Measurements from ENCODE around the gene DAPK1.

DNA sequence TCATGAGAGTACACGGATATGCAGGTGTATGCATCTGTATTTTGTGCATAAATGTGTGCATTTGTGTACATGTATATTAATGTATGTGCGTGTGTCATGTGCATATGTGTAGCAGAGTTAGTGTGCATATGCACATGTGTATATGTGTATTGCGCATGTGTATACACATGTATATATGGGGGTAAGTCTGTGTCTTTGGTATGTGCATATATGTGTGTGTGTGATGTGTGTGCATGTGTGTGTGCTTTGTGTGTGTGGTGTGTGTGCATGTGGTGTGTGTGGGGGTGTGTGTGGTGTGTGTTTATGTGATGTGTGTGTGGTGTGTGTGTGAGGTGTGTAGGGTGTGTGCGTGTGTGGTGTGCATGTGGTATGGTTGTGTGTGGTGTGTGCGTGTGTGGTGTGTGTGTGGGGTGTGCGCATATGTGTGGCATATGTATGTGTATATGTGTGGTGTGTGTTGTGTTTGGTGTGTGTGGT is 215.2 kb downstream of the DAPK1 start:
- TF ChIP-seq, protein P1, sequence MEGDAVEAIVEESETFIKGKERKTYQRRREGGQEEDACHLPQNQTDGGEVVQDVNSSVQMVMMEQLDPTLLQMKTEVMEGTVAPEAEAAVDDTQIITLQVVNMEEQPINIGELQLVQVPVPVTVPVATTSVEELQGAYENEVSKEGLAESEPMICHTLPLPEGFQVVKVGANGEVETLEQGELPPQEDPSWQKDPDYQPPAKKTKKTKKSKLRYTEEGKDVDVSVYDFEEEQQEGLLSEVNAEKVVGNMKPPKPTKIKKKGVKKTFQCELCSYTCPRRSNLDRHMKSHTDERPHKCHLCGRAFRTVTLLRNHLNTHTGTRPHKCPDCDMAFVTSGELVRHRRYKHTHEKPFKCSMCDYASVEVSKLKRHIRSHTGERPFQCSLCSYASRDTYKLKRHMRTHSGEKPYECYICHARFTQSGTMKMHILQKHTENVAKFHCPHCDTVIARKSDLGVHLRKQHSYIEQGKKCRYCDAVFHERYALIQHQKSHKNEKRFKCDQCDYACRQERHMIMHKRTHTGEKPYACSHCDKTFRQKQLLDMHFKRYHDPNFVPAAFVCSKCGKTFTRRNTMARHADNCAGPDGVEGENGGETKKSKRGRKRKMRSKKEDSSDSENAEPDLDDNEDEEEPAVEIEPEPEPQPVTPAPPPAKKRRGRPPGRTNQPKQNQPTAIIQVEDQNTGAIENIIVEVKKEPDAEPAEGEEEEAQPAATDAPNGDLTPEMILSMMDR (IDR thresholded peaks at IDR 0.05), result no peak
- TF ChIP-seq KDM1A (IDR thresholded peaks at IDR 0.05; ENCODE audit: low read depth) (no peak), MYC (IDR thresholded peaks at IDR 0.05; ENCODE audit: borderline replicate concordance, low read length) (no peak), POLR2A (IDR thresholded peaks at IDR 0.05; ENCODE audit: low read length) (no peak), ESRRA (IDR thresholded peaks at IDR 0.05; ENCODE audit: borderline replicate concordance, low read length) (no peak), MAFK (IDR thresholded peaks at IDR 0.05; ENCODE audit: partially characterized antibody) (no peak), SMC3 (IDR thresholded peaks at IDR 0.05) (no peak)
- TF ChIP-seq, protein P2, sequence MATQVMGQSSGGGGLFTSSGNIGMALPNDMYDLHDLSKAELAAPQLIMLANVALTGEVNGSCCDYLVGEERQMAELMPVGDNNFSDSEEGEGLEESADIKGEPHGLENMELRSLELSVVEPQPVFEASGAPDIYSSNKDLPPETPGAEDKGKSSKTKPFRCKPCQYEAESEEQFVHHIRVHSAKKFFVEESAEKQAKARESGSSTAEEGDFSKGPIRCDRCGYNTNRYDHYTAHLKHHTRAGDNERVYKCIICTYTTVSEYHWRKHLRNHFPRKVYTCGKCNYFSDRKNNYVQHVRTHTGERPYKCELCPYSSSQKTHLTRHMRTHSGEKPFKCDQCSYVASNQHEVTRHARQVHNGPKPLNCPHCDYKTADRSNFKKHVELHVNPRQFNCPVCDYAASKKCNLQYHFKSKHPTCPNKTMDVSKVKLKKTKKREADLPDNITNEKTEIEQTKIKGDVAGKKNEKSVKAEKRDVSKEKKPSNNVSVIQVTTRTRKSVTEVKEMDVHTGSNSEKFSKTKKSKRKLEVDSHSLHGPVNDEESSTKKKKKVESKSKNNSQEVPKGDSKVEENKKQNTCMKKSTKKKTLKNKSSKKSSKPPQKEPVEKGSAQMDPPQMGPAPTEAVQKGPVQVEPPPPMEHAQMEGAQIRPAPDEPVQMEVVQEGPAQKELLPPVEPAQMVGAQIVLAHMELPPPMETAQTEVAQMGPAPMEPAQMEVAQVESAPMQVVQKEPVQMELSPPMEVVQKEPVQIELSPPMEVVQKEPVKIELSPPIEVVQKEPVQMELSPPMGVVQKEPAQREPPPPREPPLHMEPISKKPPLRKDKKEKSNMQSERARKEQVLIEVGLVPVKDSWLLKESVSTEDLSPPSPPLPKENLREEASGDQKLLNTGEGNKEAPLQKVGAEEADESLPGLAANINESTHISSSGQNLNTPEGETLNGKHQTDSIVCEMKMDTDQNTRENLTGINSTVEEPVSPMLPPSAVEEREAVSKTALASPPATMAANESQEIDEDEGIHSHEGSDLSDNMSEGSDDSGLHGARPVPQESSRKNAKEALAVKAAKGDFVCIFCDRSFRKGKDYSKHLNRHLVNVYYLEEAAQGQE (IDR thresholded peaks at IDR 0.05), result no peak

Measured in A549 (cell line).